Psoas muscle (tissue), 8 donors: Measurements from ENCODE around the gene OPRM1. TPM values are rescaled to one million over a fixed set of nuclear protein-coding genes. Genes with fewer than 3 reads are reported as not detected.

ENCODE experiments used
- ATAC-seq, 4 donors: fragments of 200-7000 bp; cut with Tn5 transposase; one replicate each; pipeline ENCODE4 v1.9.1; 2020; ENCODE audit warnings: moderate library complexity in 3 of 4, mild to moderate bottlenecking in 2 of 4
- DNase-seq, 2 donors: peaks; one replicate each; pipeline ENCODE4 v3.0.0-alpha.2; 2020
- H3K27ac ChIP-seq: fragments of 200-600 bp; one replicate; pipeline ENCODE4 v1.8.0; 2022
- H3K27me3 ChIP-seq, 3 donors: fragments of 200-600 bp in 1 of 3; one replicate each; pipeline versions ENCODE4 v1.6.1 to v1.8.0; 2013 to 2022; ENCODE audit warnings: low read length in 2 of 3, mild to moderate bottlenecking in 2 of 3, moderate library complexity in 1 of 3; ENCODE audit not compliant: insufficient read depth in 3 of 3
- H3K36me3 ChIP-seq, 2 donors: fragments of 200-600 bp in 1 of 2; one replicate each; pipeline versions ENCODE4 v1.6.1 to v1.8.0; 2013 to 2022; ENCODE audit warnings: low read depth in 1 of 2, mild to moderate bottlenecking in 1 of 2, moderate library complexity in 1 of 2; ENCODE audit not compliant: insufficient read depth in 1 of 2
- H3K4me1 ChIP-seq: fragments of 200-600 bp; one replicate; pipeline ENCODE4 v1.8.0; 2022
- H3K4me3 ChIP-seq: fragments of 200-600 bp; one replicate; pipeline ENCODE4 v1.8.0; 2022; ENCODE audit warnings: mild to moderate bottlenecking
- H3K9me3 ChIP-seq: fragments of 200-600 bp; one replicate; pipeline ENCODE4 v1.8.0; 2022
- WGBS, 3 donors: extraction: QIAGEN DNeasy Blood & Tissue Kit; methylation state at CpG; one replicate each; pipeline versions ENCODE4 v1.1.6 to v1.1.7; 2013; 5-methylcytosine and 5-hydroxymethylcytosine counted together
- intact Hi-C, 2 donors: fragments of 100-400 bp; cut with DNase I; formaldehyde crosslinking; loops; one replicate each; pipeline versions ENCODE4 v1.11.0 to v1.14.2; 2022
- polyA plus RNA-seq, 3 donors: library from polyadenylated mRNA; stranded (reverse); fragments of 200-250 nt; gene quantifications; one replicate each; pipeline ENCODE4 v1.2.3, GENCODE V29; 2013
- total RNA-seq, 4 donors: library from RNA; stranded (reverse); fragmentation: NEBNext Ultra II Directional in 2 of 4; extraction: Animal tissue kit (Norgen Biotek cat#: 25700) in 2 of 4; gene quantifications; one replicate each; pipeline versions ENCODE4 v1.2.1 to v1.2.4, GENCODE V29; 2021 to 2023
- TF ChIP-seq, protein P1 (sequence below): fragments of 200-600 bp; IDR thresholded peaks from one replicate; pipeline ENCODE4 v1.8.0; 2022; ENCODE audit warnings: antibody characterized with exemption
- donor health status: healthy with polysubstance abuse.
- donor health status: DM: no; HTN: no; CAD: no; lungs with moderate emphysema.
- donor health status: Bipolar disorder and iron deficiency.
- donor health status: healthy.
- donor health status: DM: yes; HTN: yes; CAD: no.
- donor health status: DM: no; HTN: no; CAD: no.
- donor health status: DM: no; HTN: no; CAD: no.
- donor health status: DM: yes; HTN: yes; CAD: no.

OPRM1 gene
- total and polyA plus RNA-seq, 7 donors: not detected

DNA sequence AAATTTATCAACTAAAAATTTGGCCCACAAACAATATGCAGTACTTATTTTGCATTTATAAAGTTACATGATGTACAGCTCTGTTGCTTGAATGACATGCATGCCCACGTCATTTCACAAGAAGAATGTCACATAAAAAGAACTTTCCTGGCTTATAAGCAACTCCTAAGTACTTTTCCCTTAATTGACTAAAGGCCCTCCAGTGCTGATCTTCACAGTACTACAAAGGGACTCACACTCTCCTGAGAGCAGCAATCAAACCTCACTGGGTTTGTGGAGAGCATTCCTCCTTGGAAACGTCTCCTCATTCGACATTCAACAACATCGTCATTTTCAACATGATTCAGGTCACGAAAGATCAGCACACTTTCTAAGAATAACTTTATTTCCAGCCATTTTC is 206.5 kb downstream of the OPRM1 start:
- peaks cover 0 to 2% (median 0%) of the 10 kb centered on the region in 3 donors for H3K27me3 ChIP-seq
- no peaks in the 10 kb centered on the region for H3K4me1 ChIP-seq
- ATAC-seq (no peak), DNase-seq (no peak)
- no peak overlapping the region for H3K4me3 ChIP-seq
- intact Hi-C loops: no loop called here
- 59 to 62% (median 61%) methylated on average over 5 of the region's 5 CpGs for WGBS, 3 donors
- TF ChIP-seq, protein P1, sequence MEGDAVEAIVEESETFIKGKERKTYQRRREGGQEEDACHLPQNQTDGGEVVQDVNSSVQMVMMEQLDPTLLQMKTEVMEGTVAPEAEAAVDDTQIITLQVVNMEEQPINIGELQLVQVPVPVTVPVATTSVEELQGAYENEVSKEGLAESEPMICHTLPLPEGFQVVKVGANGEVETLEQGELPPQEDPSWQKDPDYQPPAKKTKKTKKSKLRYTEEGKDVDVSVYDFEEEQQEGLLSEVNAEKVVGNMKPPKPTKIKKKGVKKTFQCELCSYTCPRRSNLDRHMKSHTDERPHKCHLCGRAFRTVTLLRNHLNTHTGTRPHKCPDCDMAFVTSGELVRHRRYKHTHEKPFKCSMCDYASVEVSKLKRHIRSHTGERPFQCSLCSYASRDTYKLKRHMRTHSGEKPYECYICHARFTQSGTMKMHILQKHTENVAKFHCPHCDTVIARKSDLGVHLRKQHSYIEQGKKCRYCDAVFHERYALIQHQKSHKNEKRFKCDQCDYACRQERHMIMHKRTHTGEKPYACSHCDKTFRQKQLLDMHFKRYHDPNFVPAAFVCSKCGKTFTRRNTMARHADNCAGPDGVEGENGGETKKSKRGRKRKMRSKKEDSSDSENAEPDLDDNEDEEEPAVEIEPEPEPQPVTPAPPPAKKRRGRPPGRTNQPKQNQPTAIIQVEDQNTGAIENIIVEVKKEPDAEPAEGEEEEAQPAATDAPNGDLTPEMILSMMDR: no peak
- H3K9me3 ChIP-seq: no peaks in the 10 kb centered on the region
- no peaks in the 10 kb centered on the region for H3K36me3 ChIP-seq
- H3K27ac ChIP-seq: no peak overlapping the region

DNA sequence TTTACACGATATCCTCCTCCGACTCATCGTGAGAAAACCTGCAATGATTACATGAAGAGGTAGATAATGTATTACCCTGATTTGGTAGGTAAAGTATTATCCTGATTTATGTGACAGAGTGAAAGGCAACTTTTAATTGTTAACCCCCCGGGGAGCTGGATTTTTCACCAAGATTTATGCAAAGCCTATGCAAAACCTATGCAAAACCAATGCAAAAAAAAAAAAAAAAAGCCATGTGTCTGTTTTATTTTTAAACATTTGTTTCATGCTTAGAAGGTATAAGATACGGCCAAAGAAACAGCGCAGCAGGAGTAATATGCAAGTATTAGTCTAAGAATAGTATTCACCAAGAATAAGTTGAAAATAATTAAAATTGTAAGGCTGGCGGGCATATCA is 207.7 kb downstream of the OPRM1 start:
- TF ChIP-seq, protein P1: no peak
- peak overlapping the region; percentile 34 for H3K4me3 ChIP-seq
- H3K27me3 ChIP-seq: peaks cover 0 to 2% (median 0%) of the 10 kb centered on the region in 3 donors
- ATAC-seq (no peak), DNase-seq (no peak)
- intact Hi-C loops: no loop called here
- no peaks in the 10 kb centered on the region for H3K4me1 ChIP-seq
- WGBS, 3 donors: 77 to 81% (median 78%) methylated on average over 7 of the region's 7 CpGs
- no peak overlapping the region for H3K27ac ChIP-seq
- H3K9me3 ChIP-seq: no peaks in the 10 kb centered on the region
- no peaks in the 10 kb centered on the region for H3K36me3 ChIP-seq

DNA sequence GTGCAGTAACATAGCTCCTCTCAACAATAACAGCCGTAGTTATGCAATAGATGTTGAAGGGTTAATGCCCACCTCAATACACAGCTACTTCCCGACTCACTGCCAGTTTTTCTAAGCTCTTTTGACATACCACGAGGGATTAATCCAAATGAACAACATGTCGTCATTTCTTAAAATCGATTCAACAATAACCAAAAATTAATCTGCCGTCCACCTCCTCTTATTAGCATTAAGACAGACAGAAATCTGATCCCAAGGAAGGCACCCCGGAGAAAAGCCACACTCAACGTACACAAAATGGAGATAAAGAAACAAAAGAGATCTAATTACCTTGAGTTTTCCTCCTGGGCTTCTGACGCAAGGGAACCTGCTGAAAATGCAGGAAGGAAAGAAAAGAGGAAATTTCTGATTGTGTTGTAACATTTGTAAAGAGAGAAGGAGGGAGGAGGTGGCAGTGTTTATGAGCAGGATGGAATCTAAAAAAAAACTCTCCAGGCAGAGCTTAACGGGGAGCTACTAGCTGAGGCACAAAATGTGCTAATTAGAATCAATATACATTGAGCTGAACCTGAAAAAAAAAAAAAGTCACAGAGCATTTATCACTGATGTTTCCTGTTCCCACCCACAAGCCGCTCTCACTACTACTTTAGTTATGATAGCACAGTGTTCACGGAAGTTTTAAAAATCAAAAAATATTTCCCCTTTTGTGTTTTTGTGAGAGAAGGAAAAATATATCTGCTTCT is 208.2 kb downstream of the OPRM1 start:
- Histone ChIP-seq H3K27me3 (peaks cover 0 to 2% (median 0%) of the 10 kb centered on the region in 3 donors), H3K36me3 (no peaks in the 10 kb centered on the region), H3K9me3 (no peaks in the 10 kb centered on the region), H3K27ac (no peak overlapping the region), H3K4me1 (no peaks in the 10 kb centered on the region), H3K4me3 (peak overlapping the region; percentile 34)
- no peak for DNase-seq
- intact Hi-C loops: no loop called here
- TF ChIP-seq, protein P1: no peak
- 20 to 24% (median 23%) methylated on average over 12 of the region's 12 CpGs for WGBS, 3 donors
- no peak for ATAC-seq

DNA sequence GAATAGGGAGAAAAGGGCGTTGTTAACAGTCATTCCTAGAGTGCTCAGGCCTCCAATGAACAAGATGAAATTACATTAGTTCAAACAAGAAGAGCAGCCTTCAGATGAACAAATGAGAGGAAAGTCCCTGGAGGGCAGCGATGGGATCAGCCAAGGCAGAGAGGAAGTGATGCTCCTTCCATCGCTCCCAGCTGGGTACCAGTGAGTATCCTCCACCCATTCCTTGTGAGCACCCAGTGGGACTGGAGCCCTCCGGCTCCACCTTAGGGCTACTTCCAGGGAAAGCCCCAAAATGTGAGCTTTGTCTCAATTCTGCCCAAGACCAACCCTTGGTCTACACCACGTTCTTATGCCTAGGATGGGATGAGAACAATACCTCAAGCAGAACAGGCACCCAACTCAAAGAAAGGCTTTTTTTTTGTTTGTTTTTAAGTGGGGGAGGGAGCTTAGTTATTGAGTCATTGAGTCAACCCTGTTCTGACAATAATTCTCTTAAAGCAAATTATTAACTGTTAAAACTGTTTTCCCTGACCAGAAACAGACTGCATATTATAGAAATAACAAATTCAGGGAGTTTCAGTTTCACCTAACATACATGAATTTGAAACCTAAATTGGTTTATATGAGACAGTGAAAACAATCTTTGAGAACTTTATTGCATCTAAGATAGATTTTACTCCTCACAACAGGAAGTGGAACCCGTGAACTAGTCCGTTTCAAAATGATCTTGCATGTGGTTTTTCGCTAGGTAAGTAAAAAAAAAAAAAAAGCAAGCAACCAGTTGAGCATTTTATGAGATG is 210.7 kb downstream of the OPRM1 start:
- Histone ChIP-seq H3K27ac (no peak overlapping the region), H3K4me3 (no peak overlapping the region), H3K9me3 (no peaks in the 10 kb centered on the region), H3K36me3 (no peaks in the 10 kb centered on the region), H3K27me3 (no peaks in the 10 kb centered on the region), H3K4me1 (no peaks in the 10 kb centered on the region)
- ATAC-seq (no peak), DNase-seq (no peak)
- WGBS, 3 donors: 69 to 80% (median 78%) methylated on average over 8 of the region's 8 CpGs
- intact Hi-C loops: no loop called here
- TF ChIP-seq, protein P1: no peak
